ENCODE measurements around the gene ACP1. TPM values are rescaled to one million over a fixed set of nuclear protein-coding genes. Genes with fewer than 3 reads are reported as not detected.

ACP1 gene
- total and polyA plus RNA-seq, 2 of the 8 experiments (the other 6 are each of a cell fraction or from before 2014, with no cell fraction given): 115 to 155 TPM

GRCh38 chr2:310994-311393 lies 46.2 kb downstream of the ACP1 start (continued):
- TF ChIP-seq CHD7 (IDR thresholded peaks at IDR 0.05; ENCODE audit: insufficient replicate concordance, low read length): no peak
- TF ChIP-seq JUND (IDR thresholded peaks at IDR 0.05; ENCODE audit: low read length): no peak
- TF ChIP-seq CTCF (IDR thresholded peaks at IDR 0.05; ENCODE audit: control extremely low read depth in 1 of 3, insufficient read depth in 1 of 3, low read depth in 1 of 3, low read length in 3 of 3): no peak
- no peak for TF ChIP-seq SIN3A (conservative IDR thresholded peaks at IDR 0.05 in 1 of 2, IDR thresholded peaks at IDR 0.05 in 1 of 2; ENCODE audit: low read depth in 1 of 2, low read length in 2 of 2)
- TF ChIP-seq EP300 (IDR thresholded peaks at IDR 0.05; ENCODE audit: borderline replicate concordance in 1 of 2, low read depth in 2 of 2, low read length in 2 of 2): no peak
- no peak for TF ChIP-seq NANOG (IDR thresholded peaks at IDR 0.05; ENCODE audit: insufficient read depth, low read depth, low read length, poor library complexity, severe bottlenecking)
- TF ChIP-seq CBX8 (IDR thresholded peaks at IDR 0.05; ENCODE audit: borderline replicate concordance, low read depth, low read length): no peak

Measured in H1 (cell line).